Esophagus muscularis mucosa (tissue), 4 donors: Measurements from ENCODE around the gene DGCR2. TPM values are rescaled to one million over a fixed set of nuclear protein-coding genes. Genes with fewer than 3 reads are reported as not detected.

ENCODE experiments used
- DNase-seq: peaks from one replicate; pipeline ENCODE4 v3.0.0-alpha.2; 2017; ENCODE audit errors: extremely low spot score
- H3K27ac ChIP-seq, 4 donors: fragments of 200-600 bp; sonication (generic); replicated peaks in 1 of 4; 1 replicate in 3 of 4; 2 replicates in 1 of 4; pipeline ENCODE4 v1.5.1; 2016 to 2019; ENCODE audit warnings: mild to moderate bottlenecking in 1 of 4
- H3K27me3 ChIP-seq, 4 donors: fragments of 200-600 bp; sonication (generic); one replicate each; pipeline versions ENCODE4 v1.5.1 to v1.6.0; 2016 to 2019
- H3K36me3 ChIP-seq, 4 donors: fragments of 200-600 bp; sonication (generic); one replicate each; pipeline ENCODE4 v1.5.1; 2016 to 2019
- H3K4me1 ChIP-seq, 4 donors: fragments of 200-600 bp; sonication (generic); one replicate each; pipeline ENCODE4 v1.5.1; 2016 to 2019
- H3K4me3 ChIP-seq, 4 donors: fragments of 200-600 bp; sonication (generic); 1 replicate in 2 of 4; 2 replicates in 2 of 4; pipeline ENCODE4 v1.5.1; 2016 to 2019; ENCODE audit warnings: mild to moderate bottlenecking in 4 of 4, moderate library complexity in 1 of 4
- H3K9me3 ChIP-seq, 4 donors: fragments of 200-600 bp; sonication (generic); 1 replicate in 3 of 4; 2 replicates in 1 of 4; pipeline ENCODE4 v1.5.1; 2016 to 2019
- CTCF ChIP-seq, 3 experiments: fragments of 200-600 bp in 2 of 3; fragments of 450-650 bp in 1 of 3; sonication (generic) in 2 of 3; IDR thresholded peaks; one replicate each; pipeline ENCODE4 v1.5.1; 2017 to 2019; ENCODE audit warnings: antibody characterized with exemption in 3 of 3, mild to moderate bottlenecking in 2 of 3, moderate library complexity in 1 of 3
- EP300 ChIP-seq: sonication (generic); formaldehyde crosslinking; IDR thresholded peaks from one replicate; pipeline ENCODE4 v1.6.1; 2017; ENCODE audit warnings: antibody characterized with exemption
- POLR2A ChIP-seq: fragments of 450-650 bp; IDR thresholded peaks from one replicate; pipeline ENCODE4 v1.6.1; 2017; ENCODE audit warnings: antibody characterized with exemption, moderate library complexity, mild to moderate bottlenecking, low read depth
- POLR2AphosphoS5 ChIP-seq, 2 donors: sonication (generic); formaldehyde crosslinking; IDR thresholded peaks; one replicate each; pipeline ENCODE4 v1.6.1; 2017; ENCODE audit warnings: antibody characterized with exemption in 2 of 2
- WGBS: methylation state at CpG from one replicate; pipeline ENCODE4 v1.1.5; 2018; 5-methylcytosine and 5-hydroxymethylcytosine counted together
- intact Hi-C: fragments of 100-400 bp; cut with DNase I; formaldehyde crosslinking; loops from one replicate; pipeline ENCODE4 v1.15.1; 2023
- total RNA-seq, 4 donors: library from RNA; depleted of rRNA; stranded (reverse); fragments of >200 nt; gene quantifications; one replicate each; pipeline versions ENCODE4 v1.1.0 to v1.2.1, GENCODE V29; 2016

Gene DGCR2
- total RNA-seq, 4 donors from 2014 or later = 45.7 to 79.6 (median 65.4) TPM

GRCh38 chr22:19046719-19047609 lies 75.2 kb downstream of the DGCR2 start:
- H3K4me3 ChIP-seq = no peak overlapping the region

DNA sequence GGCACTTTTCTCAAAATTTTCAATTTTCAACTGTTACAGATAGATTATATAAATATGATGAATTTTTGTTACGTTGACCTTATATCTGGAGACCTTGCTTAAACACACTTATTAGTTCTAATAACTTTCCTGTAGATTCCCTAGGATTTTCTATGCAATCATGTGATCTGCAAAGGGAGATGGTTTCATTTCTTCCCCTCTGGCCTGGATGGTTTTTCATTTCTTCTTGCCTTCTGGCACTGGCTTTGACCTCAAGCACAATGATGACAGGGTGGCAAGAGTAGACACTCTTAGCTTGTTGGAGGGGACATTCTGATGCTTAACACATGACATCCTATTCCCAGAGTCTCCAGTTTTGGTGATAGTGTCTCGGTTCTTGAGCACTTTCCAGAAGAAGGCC lies 75.9 kb downstream of the DGCR2 start:
- WGBS = 100% methylated on average over 2 of the region's 2 CpGs
- no peaks in the 10 kb centered on the region for H3K27me3 ChIP-seq
- no peaks in the 10 kb centered on the region for H3K9me3 ChIP-seq
- TF ChIP-seq POLR2AphosphoS5 (IDR thresholded peaks at IDR 0.05) (no peak), POLR2A (no peak), EP300 (no peak), CTCF (IDR thresholded peaks at IDR 0.05) (no peak)
- H3K4me1 ChIP-seq = no peaks in the 10 kb centered on the region
- intact Hi-C loops = no loop called here
- no peak overlapping the region for H3K27ac ChIP-seq
- no peak for DNase-seq
- H3K36me3 ChIP-seq = peaks cover 68 to 97% (median 90%) of the 10 kb centered on the region in 4 donors
- no peak overlapping the region for H3K4me3 ChIP-seq

More at GRCh38 chr22:19046719-19047609, 75.2 kb downstream of the DGCR2 start:
- intact Hi-C loops = no loop called here
- no peak for DNase-seq
- Histone ChIP-seq H3K27ac (no peak overlapping the region), H3K4me1 (no peaks in the 10 kb centered on the region), H3K27me3 (no peaks in the 10 kb centered on the region), H3K36me3 (peaks cover 62 to 97% (median 88%) of the 10 kb centered on the region in 4 donors), H3K9me3 (no peaks in the 10 kb centered on the region)
- WGBS = 94% methylated on average over 3 of the region's 5 CpGs
- TF ChIP-seq CTCF (IDR thresholded peaks at IDR 0.05) = no peak
- TF ChIP-seq EP300 = no peak
- no peak for TF ChIP-seq POLR2A
- TF ChIP-seq POLR2AphosphoS5 (IDR thresholded peaks at IDR 0.05) = no peak

DNA sequence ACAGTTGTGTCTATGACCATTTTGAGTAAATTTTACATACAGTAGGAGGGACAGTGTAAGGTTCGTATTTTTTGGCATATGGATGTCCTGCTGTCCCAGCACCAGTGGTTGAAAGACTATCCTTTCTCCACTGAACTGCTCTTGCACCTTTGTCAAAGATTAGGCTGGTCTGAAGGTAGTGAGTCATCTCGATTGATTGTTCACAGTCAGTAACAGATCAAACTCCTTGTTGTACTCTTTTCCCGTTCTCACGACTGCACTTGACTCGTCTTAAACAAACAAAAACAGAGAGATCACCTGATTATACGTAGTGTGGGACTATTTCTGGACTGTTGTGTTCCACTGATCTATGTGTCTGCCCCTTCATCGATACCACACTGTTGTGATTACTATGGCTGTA lies 77.1 kb downstream of the DGCR2 start:
- no peak overlapping the region for H3K27ac ChIP-seq
- no peak for DNase-seq
- no peak overlapping the region for H3K4me3 ChIP-seq
- H3K9me3 ChIP-seq = no peaks in the 10 kb centered on the region
- TF ChIP-seq EP300 (no peak), POLR2AphosphoS5 (IDR thresholded peaks at IDR 0.05) (no peak), CTCF (IDR thresholded peaks at IDR 0.05) (no peak), POLR2A (no peak)
- no peaks in the 10 kb centered on the region for H3K27me3 ChIP-seq
- WGBS = 90% methylated on average over 7 of the region's 7 CpGs
- no peaks in the 10 kb centered on the region for H3K4me1 ChIP-seq
- intact Hi-C loops = no loop called here
- H3K36me3 ChIP-seq = peaks cover 80 to 100% (median 99%) of the 10 kb centered on the region in 4 donors

GRCh38 chr22:19044381-19044780 lies 77.8 kb downstream of the DGCR2 start:
- TF ChIP-seq CTCF (IDR thresholded peaks at IDR 0.05) (no peak), EP300 (no peak), POLR2A (no peak), POLR2AphosphoS5 (IDR thresholded peaks at IDR 0.05) (no peak)
- no peaks in the 10 kb centered on the region for H3K27me3 ChIP-seq
- 93% methylated on average over 5 of the region's 6 CpGs for WGBS
- DNase-seq = no peak
- no peaks in the 10 kb centered on the region for H3K9me3 ChIP-seq
- H3K27ac ChIP-seq = no peak overlapping the region
- peaks cover 85 to 100% (median 100%) of the 10 kb centered on the region in 4 donors for H3K36me3 ChIP-seq
- H3K4me1 ChIP-seq = no peaks in the 10 kb centered on the region
- intact Hi-C loops = no loop called here
- H3K4me3 ChIP-seq = no peak overlapping the region
